Activated naive CD8-positive, alpha-beta T cell treated with anti-CD3 and anti-CD28 coated beads, Interleukin-2, amount 50 U/mL, for 16 hours (primary cell): ENCODE results near the gene LSM7.

Experiments
- DNase-seq: peaks from one replicate; pipeline ENCODE4 v3.0.0-alpha.2; 2020; ENCODE audit warnings: low read depth, low spot score

LSM7 gene

GRCh38 chr19:2328401-2329148, at the start of gene LSM7, which contains the start of gene SPPL2B:
Gene LSM7, minus strand, starts transcription at chr19:2328586. Its CDS starts 20 bp downstream, at chr19:2328566.
Gene SPPL2B, plus strand, starts transcription at chr19:2328684. Its CDS starts 26 bp downstream, at chr19:2328710.
- DNase-seq = peak; percentile 84

- DNase-seq = no peak
Observed at GRCh38 chr19:2376784-2377519, 48.6 kb upstream of the LSM7 start.

DNA sequence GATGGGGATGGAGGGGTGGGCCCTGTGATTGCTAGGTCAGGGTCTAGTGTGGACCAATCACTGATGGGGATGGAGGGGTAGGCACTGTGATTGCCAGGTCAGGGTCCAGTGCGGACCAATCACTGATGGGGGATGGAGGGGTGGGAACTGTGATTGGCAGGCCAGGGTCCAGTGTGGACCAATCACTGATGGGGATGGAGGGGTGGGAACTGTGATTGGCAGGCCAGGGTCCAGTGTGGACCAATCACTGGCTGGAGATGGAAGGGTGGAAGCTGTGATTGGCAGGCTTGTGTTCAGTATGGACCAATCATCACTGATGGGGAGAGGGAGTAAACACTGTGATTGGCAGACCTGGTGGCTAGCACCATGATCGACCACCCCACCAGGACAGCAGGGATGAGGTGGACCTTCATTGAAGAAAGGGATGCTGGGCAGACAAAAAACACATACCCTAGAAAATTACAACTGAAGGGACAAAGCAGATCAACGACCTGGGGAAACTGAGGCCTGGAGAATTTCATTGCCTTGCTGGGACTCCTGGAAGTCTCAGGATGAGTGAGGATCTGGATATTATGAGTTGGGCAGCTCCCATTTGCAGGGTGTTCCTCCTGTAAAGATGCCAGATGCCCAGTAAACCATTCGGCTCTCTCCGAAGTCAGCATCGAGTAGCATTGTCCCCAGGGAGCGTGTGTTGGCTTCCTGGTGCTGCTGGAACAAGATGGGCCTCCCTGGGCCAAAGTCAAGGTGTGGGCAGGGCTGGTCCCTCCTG, 47.2 kb upstream of the LSM7 start:
- no peak for DNase-seq

GRCh38 chr19:2374808-2375207, 46.4 kb upstream of the LSM7 start:
- DNase-seq = no peak

GRCh38 chr19:2372076-2372612, 43.8 kb upstream of the LSM7 start:
- DNase-seq = no peak

DNA sequence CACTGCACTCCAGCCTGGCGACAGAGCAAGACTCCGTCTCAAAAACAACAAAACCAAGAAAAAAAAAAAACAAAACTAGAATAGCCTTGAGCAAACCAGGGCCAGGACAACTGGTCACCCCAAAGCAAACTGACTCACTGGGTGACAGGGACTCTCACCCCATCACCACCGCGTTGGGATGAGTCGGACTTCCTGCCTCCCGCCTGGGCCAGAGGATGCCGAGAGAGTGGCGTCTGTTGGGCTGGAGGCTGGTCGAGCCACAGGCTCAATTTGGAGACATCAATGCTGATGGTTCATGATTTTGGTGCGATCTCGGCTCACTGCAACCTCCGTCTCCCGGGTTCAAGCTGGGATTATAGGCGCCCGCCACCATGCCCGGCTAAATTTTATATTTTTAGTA, 43.3 kb upstream of the LSM7 start:
- no peak for DNase-seq

- no peak for DNase-seq
Observed at GRCh38 chr19:2365201-2365970, 37.0 kb upstream of the LSM7 start.

DNA sequence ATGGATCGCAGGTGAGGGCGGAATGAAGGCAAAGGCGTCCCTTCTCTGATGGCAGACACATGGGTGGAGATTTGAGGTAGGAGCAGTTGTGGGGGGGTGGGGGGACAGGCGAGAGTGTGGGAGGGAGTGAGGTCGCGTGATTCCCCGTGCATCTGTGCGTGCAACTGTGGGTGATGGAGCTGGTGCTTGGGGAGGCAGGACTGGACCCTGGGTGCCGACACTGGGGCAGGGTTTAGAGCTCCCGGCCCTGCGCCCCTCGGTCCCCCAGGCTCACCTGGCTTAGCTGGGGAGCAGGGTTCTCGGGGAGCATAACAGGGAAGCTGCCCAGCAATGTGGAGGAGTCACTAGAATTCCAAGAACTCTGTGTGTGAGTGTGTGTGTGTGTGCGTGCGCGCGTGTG, 35.0 kb upstream of the LSM7 start:
- no peak for DNase-seq

- DNase-seq = no peak
Observed at GRCh38 chr19:2362970-2363300, 34.5 kb upstream of the LSM7 start.

- no peak for DNase-seq
Observed at GRCh38 chr19:2362046-2362969, 33.9 kb upstream of the LSM7 start.

DNA sequence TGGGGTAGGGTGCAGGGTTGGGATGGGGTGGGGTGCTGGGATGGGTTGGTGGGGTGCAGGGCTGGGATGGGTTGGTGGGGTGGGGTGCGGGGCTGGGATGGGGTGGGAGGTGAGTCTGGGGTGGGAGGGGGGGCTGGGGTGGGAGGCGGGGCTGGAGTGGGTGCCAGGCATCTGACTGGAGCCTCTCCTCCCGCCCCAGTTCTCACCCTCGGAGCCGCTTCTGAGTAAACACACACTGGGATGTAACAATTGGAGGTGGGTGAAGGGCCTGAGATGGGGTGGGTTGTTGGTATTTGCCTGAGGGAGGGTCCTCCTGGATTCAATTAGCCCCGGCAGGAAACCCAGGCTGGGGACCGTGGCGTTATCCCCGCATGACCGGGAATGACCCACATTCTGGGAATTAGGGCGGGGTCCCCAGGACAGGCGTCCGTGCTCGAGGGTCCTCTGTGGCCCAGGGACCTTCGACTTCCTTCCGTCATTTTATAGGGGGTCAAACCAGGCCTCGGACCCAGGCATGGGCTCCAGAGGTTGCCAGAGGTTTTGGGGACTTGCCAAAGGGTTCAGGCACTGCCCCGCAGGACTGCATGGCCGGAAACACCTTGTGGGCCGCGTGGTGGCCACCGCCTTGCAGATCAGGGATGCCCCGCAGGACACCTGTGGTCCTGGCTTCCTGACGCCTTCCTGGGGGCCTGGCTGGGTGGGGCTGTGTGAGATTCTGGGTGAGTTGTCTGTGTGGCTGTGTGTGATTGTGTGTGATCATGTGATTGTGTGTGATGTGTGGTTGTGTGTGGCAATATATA, 33.1 kb upstream of the LSM7 start:
- no peak for DNase-seq

DNA sequence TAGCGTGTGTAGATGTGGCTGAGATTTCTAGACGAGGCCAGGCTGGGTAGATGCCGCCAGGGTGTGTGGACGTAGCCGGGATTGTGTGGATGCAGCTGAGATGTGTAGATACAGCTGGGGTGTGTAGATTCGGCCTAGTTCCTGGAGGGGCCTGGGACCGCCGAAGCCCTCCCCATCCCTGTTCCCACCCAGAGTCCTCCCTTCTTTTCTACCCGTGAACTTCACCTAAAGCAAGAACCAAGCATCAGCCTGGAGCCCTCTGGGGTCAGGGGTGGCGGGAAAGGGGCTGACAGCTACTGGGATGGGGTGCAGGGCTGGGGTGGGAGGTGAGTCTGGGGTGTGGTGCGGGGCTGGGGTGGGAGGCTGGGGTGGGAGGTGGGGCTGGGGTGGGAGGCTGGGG, 32.4 kb upstream of the LSM7 start:
- no peak for DNase-seq

DNA sequence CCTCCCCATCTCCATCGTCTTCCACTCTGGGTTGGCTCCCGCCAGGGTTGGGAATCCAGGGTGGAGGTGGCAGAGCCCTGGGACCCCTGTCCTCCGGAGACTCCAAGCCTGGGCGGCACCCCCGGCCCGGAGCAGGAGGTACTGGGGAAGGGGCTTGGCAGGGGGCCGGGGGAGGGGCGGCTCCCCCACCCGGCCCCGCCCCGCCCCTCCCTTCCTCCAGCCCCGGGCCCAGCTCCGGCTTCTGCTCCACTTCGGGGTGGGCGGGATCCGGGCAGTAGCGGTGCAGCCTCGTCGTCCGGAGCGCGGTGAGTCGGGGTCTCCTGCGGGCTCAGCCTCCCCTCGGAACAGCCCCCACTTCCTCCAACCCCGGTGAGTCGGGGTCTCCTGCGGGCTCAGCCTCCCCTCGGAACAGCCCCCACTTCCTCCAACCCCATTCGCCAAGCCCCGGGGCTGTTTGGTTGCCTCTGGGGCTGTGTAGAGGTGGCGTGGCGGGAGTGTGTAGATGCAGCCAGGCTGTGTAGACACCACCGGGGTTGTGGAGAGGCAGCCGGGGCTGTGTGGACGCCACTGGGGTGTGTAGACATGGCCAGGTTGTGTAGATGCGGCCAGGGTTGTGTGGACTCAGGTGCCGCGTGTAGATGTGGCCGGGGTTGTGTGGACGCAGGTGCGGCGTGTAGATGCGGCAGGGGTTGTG, 31.8 kb upstream of the LSM7 start, which contains the start of gene TMPRSS9:
Gene TMPRSS9 (plus strand): TSS at position 274 of the 694 bp plus-strand sequence. CDS start 29,521 bp downstream, outside the sequence.
- DNase-seq = no peak

GRCh38 chr19:2358548-2359173, 30.3 kb upstream of the LSM7 start:
- no peak for DNase-seq

GRCh38 chr19:2357279-2358206, 29.2 kb upstream of the LSM7 start:
- DNase-seq = no peak

DNA sequence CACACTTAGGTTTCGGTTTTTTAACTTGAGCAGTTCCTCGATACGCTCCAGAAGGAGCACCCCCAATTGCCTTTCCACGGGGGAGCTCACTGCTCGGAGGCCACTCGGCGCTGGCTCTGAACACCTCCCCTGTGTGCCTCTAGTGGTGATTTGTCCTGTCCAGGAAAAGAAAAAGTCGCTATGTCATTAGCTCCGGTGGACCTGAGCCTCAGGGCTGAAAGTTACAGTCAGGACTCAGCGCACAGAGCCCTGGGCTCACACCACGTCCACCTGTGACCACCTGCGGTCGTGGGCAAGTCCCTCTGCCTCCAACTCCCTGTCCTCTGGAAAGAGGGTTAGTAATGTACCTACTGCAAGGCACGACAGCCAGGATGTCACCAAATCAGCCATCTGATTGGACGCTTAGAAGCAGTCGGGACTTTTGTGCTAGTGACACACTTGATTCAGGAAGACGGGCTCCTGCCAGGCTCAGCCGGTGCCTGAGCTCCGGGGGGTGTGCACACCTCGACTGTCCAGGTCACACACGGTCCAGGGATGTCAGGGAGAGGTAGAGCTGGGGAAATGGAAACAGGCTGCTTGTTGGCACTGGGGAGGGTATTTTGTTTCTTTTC, 27.8 kb upstream of the LSM7 start:
- DNase-seq = no peak
